ENCODE measurements around the gene OSBPL6.
"Not testable (repeated sequence)": the region's sequence is repeated elsewhere in the genome, so short reads cannot be mapped to it uniquely, and the experiment has no call there.

OSBPL6 gene

DNA sequence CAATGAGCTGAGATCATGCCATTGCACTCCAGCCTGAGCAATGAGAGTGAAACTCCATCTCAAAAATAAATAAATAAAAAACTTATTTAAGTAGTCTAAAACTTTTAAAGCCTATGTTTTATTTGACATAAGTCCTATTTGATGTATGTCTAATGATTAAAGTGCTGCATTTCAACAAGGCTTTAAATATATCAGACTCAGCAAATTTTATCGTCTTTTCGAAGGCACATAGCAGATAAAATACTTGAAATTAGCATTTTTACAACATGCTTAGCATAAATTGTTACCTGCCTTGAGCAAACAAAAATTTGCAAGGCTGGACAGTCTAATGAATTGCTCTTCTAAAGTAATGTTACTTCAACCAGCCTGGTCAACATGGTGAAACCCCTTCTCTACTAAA is 170.8 kb downstream of the OSBPL6 start:
- no peak for DNase-seq

DNA sequence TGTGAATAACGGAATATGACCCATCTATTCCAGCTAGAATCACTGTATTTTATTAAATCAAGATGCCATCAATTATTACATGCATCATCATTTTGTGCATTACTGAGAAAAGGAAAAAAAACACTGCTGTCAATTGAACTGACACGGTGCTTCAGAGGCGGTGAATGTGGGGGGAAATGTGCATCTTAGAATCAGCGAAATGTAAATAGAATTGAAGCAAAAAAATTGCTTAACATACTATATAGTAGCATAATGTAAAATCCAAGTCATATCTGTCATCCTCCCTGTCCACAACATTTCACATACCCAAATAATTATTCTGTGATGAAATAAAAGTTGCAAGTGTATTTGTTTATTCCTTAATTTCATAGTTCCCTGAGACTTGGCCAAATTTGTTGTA is 172.1 kb downstream of the OSBPL6 start:
- DNase-seq, result no peak

DNA sequence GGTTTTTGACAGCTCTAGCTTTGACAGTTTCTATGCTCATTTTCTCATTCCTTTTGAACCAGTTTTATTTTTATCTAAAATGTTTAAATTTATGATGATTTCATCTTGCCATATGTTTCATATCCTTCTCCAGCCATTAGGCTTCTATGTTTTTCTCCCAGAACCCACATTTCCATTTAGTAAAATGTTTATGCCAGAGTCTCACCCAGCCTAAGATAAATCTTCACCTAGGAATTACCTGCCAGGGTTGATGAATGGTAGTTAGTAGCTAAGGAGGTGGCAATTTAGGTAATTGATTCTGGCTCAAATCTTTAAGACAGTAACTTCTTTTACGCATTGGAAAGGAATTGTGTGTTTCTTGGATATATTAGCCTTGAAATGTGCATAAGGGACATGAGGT is 173.0 kb downstream of the OSBPL6 start:
- DNase-seq, result no peak

DNA sequence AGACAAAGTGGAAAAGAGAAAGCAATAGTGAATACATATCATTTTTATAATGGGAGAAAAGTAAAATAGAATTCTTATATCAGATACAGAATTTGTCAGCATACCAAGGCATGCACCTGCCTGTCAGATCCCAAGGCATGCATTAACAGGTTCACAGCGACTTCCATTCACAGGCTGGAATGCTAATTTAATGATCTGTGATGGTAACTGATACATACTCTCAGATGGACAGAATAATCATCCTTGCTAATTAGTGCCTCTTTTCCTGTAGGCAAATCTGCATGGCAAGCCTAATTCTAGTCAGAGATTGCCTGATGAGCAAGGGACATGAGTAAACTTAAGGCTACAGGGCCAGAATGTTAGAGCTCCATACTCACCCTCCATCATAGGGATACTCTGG is 180.6 kb downstream of the OSBPL6 start:
- no peak for DNase-seq

DNA sequence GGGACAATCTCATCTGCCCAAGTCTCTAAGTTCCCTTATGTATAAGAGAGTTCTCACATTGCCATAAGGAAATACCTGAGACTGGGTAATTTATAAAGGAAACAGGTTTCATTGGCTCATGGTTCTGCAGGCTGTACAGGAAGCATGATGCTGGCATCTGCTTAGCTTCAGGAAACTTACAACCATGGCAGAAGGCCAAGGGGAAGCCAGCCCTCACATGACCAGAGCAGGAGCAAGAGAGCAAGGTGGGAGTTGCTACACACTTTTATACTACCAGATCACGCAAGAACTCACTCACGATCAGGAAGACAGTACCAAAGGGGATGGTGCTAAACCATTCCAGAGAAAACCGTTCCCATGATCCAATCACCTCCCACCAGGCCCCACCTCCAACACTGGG is 182.7 kb downstream of the OSBPL6 start:
- no peak for DNase-seq

DNA sequence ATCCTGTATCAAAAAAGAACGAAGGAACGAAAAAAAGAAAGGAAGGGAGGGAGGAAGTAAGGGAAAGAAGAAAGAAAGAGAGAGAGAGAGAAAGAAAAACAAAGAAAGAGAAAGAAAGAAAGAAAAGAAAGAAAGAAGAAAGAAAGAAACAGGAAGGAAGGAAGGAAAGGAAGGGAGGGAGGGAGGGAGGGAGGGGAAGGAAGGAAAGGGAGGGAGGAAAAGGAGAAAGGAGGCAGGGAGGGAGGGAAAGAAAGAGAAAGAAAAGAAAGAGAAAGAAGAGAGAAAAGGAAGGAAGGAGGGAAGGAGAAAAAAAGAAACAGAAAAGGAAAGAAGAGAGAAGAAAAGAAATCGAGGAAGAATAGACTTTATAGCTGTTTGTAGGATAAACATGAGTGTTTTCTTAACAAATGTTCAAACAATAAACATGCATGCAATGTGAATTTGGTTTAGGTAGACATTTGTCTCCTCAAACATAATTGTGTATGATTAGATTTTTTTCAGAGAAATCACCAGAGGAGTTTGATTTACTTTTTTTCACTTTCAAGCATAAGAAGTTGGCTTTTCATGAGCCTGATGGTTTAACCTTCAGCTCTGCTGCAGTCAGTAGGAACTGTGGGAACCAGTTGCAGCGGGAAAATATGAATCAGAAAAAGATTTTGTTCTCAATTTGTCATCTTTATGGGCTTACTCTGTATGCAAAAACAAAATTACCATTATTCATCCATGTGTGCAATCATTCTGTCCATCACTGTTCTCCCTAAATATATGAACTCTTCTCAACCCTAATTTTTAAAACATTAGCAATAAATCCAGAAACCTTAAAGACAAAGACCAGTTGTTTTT is 185.1 kb downstream of the OSBPL6 start:
- no peak for DNase-seq

DNA sequence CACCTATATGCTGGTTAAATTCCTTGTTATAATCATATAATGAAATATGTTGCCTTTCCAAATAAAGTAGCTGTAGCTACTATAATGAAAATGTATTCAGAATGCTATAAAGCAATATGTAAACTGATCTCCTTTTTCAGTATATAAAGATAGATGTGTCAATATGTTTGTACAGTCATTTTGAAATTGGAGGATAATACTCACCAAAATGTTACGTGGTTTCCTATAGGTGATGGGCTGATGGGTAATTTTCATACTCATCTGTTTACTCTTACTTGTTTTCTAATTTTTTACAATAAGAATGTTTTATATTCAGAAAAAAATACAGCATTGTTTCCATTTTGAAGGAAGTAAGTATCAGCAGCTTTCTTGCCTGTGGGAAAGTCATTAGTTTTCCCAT is 186.5 kb downstream of the OSBPL6 start:
- DNase-seq, result no peak

DNA sequence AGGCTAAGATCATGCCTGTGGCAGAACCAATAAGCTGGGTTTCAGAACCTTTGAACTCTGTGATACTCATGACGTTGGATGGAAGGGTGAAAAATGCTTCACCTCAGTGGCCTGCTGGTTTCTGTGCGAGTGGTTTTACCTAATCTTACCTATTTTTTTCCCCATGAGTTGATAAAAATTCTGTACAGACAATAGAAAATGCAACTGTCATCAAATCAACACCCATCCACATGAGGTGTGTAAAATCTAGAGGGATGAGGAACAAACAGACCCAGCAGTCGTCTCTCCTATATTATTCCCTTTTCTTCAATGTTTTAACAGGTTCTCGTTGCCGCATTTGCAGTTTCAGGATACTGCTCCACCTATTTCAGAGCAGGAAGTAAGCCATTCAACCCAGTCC is 189.4 kb downstream of the OSBPL6 start:
- no peak for DNase-seq

DNA sequence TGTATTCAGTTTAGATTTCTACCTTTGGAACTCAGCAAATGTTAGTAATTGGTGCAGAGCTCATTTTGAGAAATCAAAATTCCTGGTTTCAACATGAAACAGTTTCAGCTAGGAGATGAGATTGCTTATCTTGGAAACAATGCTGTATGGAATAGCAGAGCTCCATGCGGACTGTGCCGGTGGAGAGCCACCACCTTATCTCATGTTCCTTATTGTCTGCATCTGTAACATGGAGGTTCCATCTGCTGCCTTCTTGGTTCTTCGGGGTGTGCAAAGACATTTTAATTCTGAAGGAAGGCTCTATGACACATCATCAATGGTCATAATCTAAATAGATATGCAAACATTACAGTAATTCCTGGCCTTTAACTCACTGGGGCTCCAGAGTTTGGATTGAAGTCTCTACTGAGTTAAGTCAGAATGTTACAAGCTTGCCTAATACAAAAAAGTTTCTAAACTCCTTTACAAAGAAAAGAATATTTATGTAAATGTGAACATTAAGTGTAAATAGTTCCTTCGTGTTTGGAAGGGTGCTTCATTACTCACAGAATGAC is 191.4 kb downstream of the OSBPL6 start:
- DNase-seq, result no peak

DNA sequence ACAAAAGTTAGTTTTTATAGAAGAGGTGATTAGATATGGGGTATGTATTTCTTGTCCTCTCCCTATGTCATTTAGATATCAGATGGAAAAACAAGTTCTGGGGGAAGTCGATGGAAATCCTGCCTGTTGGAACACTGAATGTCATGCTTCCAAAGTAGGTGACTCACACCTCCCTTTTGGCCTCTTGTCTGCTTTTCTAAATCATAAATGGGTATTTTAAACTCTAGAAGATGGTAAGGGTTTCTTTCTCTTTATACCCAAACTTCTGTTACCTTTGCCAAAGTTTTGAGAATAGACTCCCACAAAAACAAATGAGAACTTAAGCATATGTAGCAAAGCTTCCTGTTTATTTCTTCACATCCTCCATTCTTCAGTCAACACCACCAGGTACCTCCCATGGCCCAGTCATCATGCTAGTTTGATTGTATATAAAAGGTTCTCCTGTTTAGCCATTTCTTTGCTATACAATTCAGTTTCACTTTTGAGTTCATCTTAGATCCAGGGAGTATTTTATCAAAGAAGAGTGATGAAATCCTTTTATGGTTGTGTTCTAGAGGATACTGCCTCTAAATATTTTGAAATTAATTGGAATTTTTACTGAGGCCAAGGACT is 192.8 kb downstream of the OSBPL6 start:
- DNase-seq, result no peak

DNA sequence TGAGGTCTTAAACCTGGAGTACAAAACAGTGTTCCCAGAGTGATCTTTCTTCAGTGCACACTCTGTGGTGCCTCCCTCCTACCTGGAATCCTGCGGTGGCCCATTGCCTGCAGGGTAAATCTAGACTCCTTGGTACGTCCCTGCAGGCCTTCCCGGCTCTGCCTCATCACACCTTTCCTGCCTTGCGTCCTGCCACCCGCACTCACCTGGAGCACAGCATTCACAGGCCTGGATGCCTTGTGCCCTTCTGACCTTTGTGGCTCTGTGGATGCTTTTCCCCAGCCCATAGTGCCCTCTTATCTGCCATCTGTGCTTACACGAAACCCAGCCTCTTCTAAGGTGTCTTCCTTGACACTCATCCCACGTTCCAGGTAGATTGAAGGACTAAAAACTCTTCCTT is 194.0 kb downstream of the OSBPL6 start:
- DNase-seq, result no peak

DNA sequence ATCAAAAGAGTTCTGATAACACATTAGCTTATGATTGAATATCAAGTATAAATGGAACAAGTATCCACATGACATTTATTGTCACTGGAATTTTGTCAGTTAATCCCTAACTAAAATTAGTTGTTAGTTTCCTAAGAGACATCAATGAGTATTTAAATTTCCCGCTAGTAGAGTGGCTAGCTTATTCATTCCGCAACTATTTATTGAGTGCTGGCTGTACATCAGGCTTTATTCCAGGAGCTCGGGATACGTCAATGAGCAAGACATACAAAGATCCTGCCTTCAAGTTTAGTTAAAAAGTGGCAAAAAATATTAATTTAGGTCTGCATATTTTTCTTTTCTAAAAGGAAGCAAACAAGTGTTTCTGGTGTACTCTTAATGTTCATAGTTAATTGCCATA is 197.4 kb downstream of the OSBPL6 start:
- DNase-seq, result no peak

DNA sequence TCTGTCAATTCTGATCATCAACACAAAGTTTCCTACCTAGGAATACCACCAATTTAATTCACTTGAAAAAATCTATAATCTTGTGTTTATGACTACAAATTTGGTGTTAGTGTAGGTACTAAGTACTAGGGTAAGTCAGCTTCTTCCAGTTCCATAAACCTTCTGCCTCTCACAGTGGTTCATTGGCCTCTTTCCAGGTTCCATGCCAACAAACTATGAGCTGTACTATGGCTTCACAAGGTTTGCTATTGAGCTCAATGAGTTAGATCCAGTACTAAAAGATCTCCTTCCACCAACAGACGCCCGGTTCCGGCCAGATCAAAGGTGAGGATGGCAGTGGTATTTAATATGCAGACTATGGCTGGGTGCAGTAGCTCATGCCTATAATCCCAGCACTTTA is 197.9 kb downstream of the OSBPL6 start:
- no peak for DNase-seq

DNA sequence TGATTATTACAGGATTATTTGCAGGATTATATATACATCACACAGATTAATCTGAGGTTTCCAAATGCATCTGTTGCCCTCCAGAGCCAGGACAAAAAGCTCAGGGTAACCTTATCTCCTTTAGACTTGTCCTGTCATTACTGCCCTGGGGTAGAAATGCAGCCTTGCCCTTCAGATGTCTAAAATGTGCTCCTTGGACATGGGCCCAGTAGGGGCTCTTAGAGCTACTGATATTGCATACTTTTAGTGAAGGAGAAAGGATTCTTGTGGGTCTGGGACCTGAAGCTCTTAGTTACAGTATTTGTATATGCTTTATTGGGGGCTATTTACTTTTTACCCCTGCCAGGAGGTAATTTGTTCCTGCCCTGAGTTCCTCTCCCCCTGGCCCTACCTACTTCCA is 200.5 kb downstream of the OSBPL6 start:
- DNase-seq, result no peak

DNA sequence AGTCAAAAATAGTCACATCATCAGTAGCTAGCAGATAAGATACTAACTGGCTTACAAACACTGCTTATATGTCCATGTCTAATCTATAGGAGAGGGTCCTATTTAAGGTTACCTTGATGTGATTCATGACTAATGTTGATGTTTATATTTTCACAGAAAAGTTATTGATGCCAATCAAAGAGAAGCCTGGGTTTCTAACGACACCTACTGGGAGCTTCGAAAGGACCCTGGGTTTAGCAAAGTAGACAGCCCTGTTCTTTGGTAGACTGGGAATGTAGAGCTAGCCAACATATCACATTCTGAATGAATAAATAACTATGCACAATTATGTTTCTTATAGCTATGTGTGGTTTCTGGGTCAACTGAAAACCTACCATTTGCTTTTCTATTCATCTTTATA is 201.0 kb downstream of the OSBPL6 start:
- no peak for DNase-seq

DNA sequence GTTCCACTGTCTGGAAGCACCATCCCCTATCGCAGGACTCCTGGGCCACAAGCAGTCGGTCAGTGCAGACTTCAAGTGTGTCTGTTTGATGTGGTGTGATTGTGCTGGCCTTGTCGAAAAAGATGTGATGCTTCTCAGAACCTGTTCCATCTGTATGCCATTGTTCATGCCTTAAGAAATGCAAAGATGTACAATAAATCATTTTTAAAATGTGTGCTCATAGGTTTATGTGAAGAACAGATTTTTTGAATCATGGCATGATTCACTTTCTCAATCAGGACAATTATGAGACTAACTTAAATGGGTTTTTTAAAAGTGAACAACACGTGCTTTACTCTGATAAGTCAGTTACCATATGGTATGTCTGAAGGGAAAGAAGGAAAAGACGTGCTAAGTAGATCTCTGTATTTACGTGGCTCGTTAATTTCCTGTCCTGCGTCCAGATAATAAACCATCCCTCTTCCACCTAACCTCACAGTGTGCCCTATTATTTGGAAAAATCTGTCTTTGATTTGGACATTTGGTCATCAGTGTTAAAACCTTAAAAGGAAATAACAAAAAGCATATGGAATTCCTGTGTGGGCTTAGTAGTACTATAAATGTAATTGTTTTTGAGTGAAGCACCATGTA is 201.7 kb downstream of the OSBPL6 start:
- DNase-seq, result no peak

DNA sequence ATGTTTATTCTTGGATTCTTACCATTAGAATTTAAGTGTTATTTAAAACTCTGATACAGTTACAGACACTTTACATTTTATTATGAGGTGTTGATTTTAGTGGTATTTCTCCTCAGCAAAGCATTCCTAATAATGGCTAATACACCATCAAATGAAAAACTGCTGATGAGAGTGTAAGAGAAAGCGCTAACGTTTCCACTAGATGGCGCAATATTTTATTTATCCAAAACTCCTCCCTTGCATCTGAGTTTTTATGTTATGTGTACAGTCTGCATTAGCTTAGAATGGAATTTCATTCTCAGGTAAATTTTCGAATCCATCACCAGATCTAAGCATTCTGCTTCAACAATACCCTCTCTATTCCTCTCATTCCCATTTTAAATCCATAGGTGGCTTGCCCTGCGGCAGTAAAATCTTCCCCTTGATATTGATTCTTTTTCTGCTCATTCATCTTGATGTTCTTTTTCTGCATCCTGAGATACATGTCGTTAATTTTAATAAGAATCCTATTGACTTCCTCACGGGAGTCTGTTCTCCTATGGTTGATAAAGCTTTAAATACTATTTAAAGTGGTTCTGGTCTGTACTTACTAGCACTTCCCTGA is 202.8 kb downstream of the OSBPL6 start:
- DNase-seq, result peak in 1 of 2 donors; percentile 59

DNA sequence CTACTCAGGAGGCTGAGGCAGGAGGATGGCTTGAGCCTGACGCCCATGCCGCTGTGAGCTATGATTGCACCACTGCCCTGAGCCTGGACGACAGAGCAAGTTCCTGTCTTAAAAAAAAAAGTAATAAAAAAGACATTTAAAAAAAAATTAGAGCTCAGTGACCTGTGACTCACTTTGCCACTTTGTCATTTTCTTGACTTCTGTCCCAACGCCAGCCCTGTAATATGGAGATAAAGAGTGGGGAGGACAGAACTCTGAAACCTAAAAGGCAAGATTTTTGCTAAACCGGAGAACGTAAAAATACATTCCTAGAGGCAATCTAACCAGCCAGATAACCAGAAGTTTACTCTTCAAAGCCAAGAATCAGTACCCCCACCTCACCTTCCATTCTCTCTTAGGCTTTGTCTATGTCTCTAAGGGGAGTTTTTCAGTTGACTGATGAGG is 207.7 kb downstream of the OSBPL6 start:
- no peak for DNase-seq

DNA sequence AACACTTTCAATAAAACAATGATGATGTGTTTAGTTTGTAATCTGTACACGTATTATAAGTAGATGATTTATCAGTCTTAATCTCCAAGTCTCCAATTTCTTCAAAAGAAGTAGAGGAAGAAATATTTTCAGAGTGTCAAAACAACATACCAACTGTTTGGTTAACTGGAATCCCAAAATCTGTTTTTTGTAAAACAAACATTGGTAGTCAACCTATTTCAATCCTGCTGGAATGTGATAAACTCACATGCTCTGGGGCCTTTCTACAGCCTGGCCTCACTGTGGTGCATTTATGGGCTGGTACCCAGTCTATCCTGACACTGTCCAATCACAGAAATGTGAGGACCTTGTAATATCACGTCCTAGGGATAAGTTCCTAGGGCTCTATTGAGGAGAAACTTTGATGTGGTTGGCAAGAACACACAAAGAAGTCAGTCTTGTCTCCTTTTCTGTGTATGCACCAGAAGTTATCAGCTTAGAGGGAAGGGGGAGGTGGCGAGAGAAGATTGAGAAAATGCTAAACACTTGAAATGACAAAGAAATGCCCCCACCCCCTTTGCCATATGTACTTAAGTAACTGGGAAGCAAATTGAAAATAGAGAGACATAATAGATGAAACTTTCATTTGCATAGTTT is 209.5 kb downstream of the OSBPL6 start:
- no peak for DNase-seq

DNA sequence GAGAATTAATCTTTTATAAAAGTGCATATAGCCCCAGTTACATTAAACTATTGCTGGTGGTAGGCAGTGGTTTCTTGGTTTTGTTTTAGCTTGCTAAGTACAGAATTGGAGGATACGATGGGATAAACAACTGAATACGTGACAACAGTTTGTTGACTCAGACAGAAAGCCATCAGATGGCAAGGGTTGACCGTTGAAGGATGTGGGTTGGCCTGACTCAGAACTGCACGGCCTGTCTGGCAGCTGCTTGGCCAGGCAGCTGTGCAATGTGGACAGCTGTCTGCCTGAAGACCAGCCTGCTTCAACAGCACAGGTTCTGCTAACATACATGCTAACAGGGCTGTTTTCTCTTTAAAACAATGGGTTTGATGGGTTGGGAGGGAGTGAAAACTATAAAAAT is 210.1 kb downstream of the OSBPL6 start:
- no peak for DNase-seq

DNA sequence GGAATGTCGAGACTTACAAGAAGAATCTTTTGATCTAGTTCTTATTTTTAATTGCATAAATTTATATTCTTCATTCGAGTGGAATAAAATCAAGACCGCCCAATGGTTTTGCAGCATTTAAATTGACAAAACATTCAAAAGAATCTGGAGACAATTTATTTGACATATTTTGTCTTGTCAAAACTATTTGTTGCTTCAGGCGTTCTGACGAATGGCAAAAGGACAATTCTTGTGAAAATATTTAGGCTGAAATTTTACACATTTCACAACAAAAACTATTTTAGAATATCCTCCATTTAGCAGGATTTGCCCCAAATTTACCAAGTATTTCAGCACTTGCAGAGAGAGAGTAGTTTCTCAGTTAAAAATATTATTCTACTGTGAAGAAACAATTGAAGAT is 214.9 kb downstream of the OSBPL6 start:
- DNase-seq, result no peak

DNA sequence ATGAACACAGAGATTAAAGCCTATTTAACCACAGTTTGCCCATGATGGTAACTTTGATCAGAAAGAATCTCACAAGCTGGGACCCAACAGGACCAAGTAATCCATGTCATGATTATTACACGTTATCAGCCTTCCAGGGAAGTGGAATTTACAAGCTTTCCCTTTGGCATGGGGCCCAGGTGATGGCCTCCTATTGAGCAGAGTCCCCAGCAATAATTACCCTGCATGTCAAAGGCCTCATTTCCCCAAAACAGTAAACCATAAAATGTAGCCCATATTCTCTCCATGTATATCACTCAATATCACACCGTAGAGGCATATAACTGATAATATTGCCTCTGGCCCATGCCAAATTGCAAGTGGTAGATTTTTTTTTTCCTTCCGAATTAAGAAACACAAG is 217.7 kb downstream of the OSBPL6 start:
- DNase-seq, result no peak

DNA sequence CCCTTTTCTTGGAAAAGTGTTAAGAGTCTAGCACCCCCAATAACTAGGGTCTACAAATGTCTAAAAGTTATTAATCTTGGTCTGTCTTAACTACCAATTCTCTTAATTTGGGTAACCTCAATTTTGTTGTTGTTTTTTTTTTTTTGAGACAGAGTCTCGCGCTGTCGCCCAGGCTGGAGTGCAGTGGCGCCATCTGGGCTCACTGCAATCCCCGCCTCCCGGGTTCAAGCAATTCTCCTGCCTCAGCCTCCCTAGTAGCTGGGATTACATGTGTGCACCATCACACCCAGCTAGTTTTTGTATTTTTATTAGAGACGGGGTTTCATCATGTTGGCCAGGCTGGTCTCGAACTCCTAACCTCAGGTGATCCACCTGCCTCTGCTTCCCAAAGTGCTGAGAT is 218.1 kb downstream of the OSBPL6 start:
- not testable (repeated sequence) for DNase-seq

Data from hippocampal formation (tissue), 2 donors.